Astrocyte of the cerebellum (primary cell): Measurements from ENCODE around the gene USP2.
"Not testable (repeated sequence)": the region's sequence is repeated elsewhere in the genome, so short reads cannot be mapped to it uniquely, and the experiment has no call there.

Experiments
- DNase-seq: peaks from one replicate; pipeline ENCODE4 v3.0.0-alpha.2; 2011; ENCODE audit warnings: low read depth
- H3K4me3 ChIP-seq: 2 replicates; pipeline ENCODE4 v1.5.1; 2011; ENCODE audit warnings: mild to moderate bottlenecking, low read depth, low read length, moderate library complexity
- CTCF ChIP-seq: IDR thresholded peaks from 2 replicates; pipeline ENCODE4 v1.5.1; 2012; ENCODE audit warnings: low read length, low read depth, moderate library complexity, mild to moderate bottlenecking; ENCODE audit errors: missing control alignments
- in situ Hi-C: cut with HindIII; loops from 2 replicates; pipeline ENCODE4 v1.10.0; 2017; ENCODE audit warnings: low sequenced_read_pairs

The USP2 gene

GRCh38 chr11:119414321-119414720 is 32.8 kb upstream of the USP2 start:
- H3K4me3 ChIP-seq, result no peak overlapping the region
- in situ Hi-C loops, result no loop called here
- TF ChIP-seq CTCF, result no peak
- DNase-seq, result no peak

- TF ChIP-seq CTCF, result no peak
- no peak overlapping the region for H3K4me3 ChIP-seq
- no peak for DNase-seq
- in situ Hi-C loops, result no loop called here
These were observed 30.6 kb upstream of the USP2 start for GRCh38 chr11:119412072-119412471.

- DNase-seq, result no peak
- in situ Hi-C loops, result no loop called here
- no peak for TF ChIP-seq CTCF
- H3K4me3 ChIP-seq, result no peak overlapping the region
These were observed 29.0 kb upstream of the USP2 start for GRCh38 chr11:119410501-119410900.

GRCh38 chr11:119409731-119410130 is 28.2 kb upstream of the USP2 start:
- H3K4me3 ChIP-seq, result no peak overlapping the region
- no peak for DNase-seq
- no peak for TF ChIP-seq CTCF
- in situ Hi-C loops, result no loop called here

- no peak for TF ChIP-seq CTCF
- no peak overlapping the region for H3K4me3 ChIP-seq
- no peak for DNase-seq
- in situ Hi-C loops, result no loop called here
These were observed 24.5 kb upstream of the USP2 start for GRCh38 chr11:119406005-119406404.

- in situ Hi-C loops, H3K4me3 ChIP-seq, DNase-seq: not testable (repeated sequence)
These were observed 24.0 kb upstream of the USP2 start for GRCh38 chr11:119405448-119405847.

GRCh38 chr11:119404872-119405271 is 23.4 kb upstream of the USP2 start:
- no peak overlapping the region for H3K4me3 ChIP-seq
- DNase-seq, result no peak
- in situ Hi-C loops, result no loop called here
- no peak for TF ChIP-seq CTCF
